ENCODE results near the gene SNCG. TPM values are rescaled to one million over a fixed set of nuclear protein-coding genes. Genes with fewer than 3 reads are reported as not detected.

Gene SNCG
- total RNA-seq, 1 experiment from 2014 or later = 5.5 TPM

DNA sequence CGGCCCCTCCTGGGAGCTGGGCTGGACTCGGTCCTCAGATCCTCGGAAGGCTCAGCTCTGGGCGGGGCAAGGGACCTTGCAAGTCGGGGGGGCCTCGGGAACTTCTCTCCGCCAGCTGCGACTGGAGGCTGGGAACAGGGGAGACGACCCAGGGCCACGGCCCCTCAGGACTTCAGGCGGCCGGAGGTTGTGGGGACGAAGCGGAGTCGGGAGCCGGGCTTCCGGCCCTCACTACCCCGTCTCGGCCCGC lies 12.5 kb downstream of the SNCG start:
- no peak overlapping the region for H4K5ac ChIP-seq (ENCODE audit: insufficient read length, low read depth, low read length)
- H3K27ac Mint-ChIP-seq = no peak overlapping the region
- no peak overlapping the region for H2BK5ac ChIP-seq (ENCODE audit: insufficient read length, low read length)
- H3K4ac ChIP-seq (ENCODE audit: low read depth, low read length) = no peak overlapping the region
- peaks cover 0 to 3% (median 0%) of the 10 kb centered on the region in 3 experiments; a peak in 1 of 7 replicates for H3K36me3 Mint-ChIP-seq (ENCODE audit: insufficient read depth in 1 of 3, low read depth in 3 of 3)
- peaks cover 0 to 4% of the 10 kb centered on the region in 2 experiments; a peak in 1 of 5 replicates for H3K9me3 Mint-ChIP-seq
- H3K27me3 Mint-ChIP-seq (ENCODE audit: low read depth) = peaks cover 31% of the 10 kb centered on the region
- H3K27ac ChIP-seq (ENCODE audit: insufficient read length, low read depth, low read length) = no peak overlapping the region
- H3T11ph ChIP-seq (ENCODE audit: low read length) = no peak overlapping the region
- peak overlapping the region; percentile 20; the same call in 1 of the 2 replicates for H3K14ac ChIP-seq (ENCODE audit: insufficient read depth, low read length)
- H4K8ac ChIP-seq (replicated peaks; ENCODE audit: insufficient read length, low read depth, low read length) = no peak overlapping the region
- H3K9ac ChIP-seq (ENCODE audit: extremely low read depth, insufficient read length, low read length) = peak overlapping the region; percentile 18
- H2AFZ ChIP-seq (ENCODE audit: low read length) = no peak overlapping the region
- no peak for DNase-seq
- H2BK15ac ChIP-seq (ENCODE audit: low read depth, low read length) = no peak overlapping the region
- no peak overlapping the region for H2BK20ac ChIP-seq (ENCODE audit: low read depth, low read length, poor library complexity, severe bottlenecking)
- peak overlapping the region; percentile 67 to 75 for H3K4me3 Mint-ChIP-seq
- H3K23ac ChIP-seq (ENCODE audit: insufficient read length, low read depth, low read length) = no peak overlapping the region
- peaks cover 15% of the 10 kb centered on the region for H3K23me2 ChIP-seq (ENCODE audit: insufficient read length, low read depth, low read length, poor library complexity, severe bottlenecking)
- no peak overlapping the region for H2BK120ac ChIP-seq (ENCODE audit: low read depth, low read length, poor library complexity, severe bottlenecking)
- no peaks in the 10 kb centered on the region for H3K79me2 ChIP-seq (ENCODE audit: insufficient read depth, low read length)
- H4K20me1 ChIP-seq (ENCODE audit: control insufficient read depth, insufficient read depth, insufficient read length) = no peaks in the 10 kb centered on the region
- peak overlapping the region; percentile 44 for H3K4me2 ChIP-seq (ENCODE audit: insufficient read depth, insufficient read length, low read length)
- TF ChIP-seq, protein P1, sequence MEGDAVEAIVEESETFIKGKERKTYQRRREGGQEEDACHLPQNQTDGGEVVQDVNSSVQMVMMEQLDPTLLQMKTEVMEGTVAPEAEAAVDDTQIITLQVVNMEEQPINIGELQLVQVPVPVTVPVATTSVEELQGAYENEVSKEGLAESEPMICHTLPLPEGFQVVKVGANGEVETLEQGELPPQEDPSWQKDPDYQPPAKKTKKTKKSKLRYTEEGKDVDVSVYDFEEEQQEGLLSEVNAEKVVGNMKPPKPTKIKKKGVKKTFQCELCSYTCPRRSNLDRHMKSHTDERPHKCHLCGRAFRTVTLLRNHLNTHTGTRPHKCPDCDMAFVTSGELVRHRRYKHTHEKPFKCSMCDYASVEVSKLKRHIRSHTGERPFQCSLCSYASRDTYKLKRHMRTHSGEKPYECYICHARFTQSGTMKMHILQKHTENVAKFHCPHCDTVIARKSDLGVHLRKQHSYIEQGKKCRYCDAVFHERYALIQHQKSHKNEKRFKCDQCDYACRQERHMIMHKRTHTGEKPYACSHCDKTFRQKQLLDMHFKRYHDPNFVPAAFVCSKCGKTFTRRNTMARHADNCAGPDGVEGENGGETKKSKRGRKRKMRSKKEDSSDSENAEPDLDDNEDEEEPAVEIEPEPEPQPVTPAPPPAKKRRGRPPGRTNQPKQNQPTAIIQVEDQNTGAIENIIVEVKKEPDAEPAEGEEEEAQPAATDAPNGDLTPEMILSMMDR (conservative IDR thresholded peaks at IDR 0.05) = no peak
- H3K79me1 ChIP-seq (ENCODE audit: insufficient read depth, low read depth, low read length, poor library complexity, severe bottlenecking) = no peaks in the 10 kb centered on the region
- no peaks in the 10 kb centered on the region for H3K9me3 ChIP-seq (ENCODE audit: control insufficient read depth, low read depth, low read length)
- H3K56ac ChIP-seq (ENCODE audit: insufficient read length, low read depth, low read length) = no peak overlapping the region
- peaks cover 2% of the 10 kb centered on the region; the same call in 1 of the 2 replicates for H3K4me1 ChIP-seq (ENCODE audit: insufficient read depth, low read length)
- H4K91ac ChIP-seq (ENCODE audit: insufficient read length, low read depth, low read length) = no peak overlapping the region
- no peak overlapping the region for H3K18ac ChIP-seq (ENCODE audit: insufficient read length, low read depth, low read length)
- peaks cover 29 to 45% of the 10 kb centered on the region in 2 experiments for H3K4me1 Mint-ChIP-seq
- H2AK5ac ChIP-seq (ENCODE audit: insufficient read length, low read length) = no peak overlapping the region
- H3K27me3 ChIP-seq (ENCODE audit: insufficient read depth, low read length) = peaks cover 10% of the 10 kb centered on the region; the same call in 1 of the 2 replicates
- H2BK12ac ChIP-seq (ENCODE audit: insufficient read length, low read depth, low read length) = no peak overlapping the region
- WGBS (ENCODE audit: extremely low coverage, insufficient read length, low lambda C conversion rate) = no CpG with 5 or more reads among the region's 20 CpGs
